A549 (cell line): Measurements from ENCODE around the gene PEX3. TPM values are rescaled to one million over a fixed set of nuclear protein-coding genes. Genes with fewer than 3 reads are reported as not detected.
"Not testable (repeated sequence)": the region's sequence is repeated elsewhere in the genome, so short reads cannot be mapped to it uniquely, and the experiment has no call there.

Experiments
- ATAC-seq, 2 experiments: fragments of 200-7000 bp in 1 of 2; fragments of >200 bp in 1 of 2; cut with Nextera tagmentation in 1 of 2; cut with Tn5 transposase in 1 of 2; 3 replicates each; pipeline versions ENCODE4 v1.8.0 to v1.9.1; 2018 to 2020; ENCODE audit warnings: mild to moderate bottlenecking in 1 of 2, moderate library complexity in 1 of 2
- CTCF ChIA-PET: fragments of 300-600 bp; sonication (Branson Sonifier 250); formaldehyde crosslinking; extraction: SDS; loops from one replicate; lab custom pipeline; 2021; ENCODE audit warnings: antibody characterized with exemption, inconsistent platforms; lab: Yijun Ruan, JAX
- POLR2A ChIA-PET: fragments of 350-600 bp; formaldehyde crosslinking; extraction: SDS; loops from one replicate; lab custom pipeline; 2021; ENCODE audit warnings: antibody characterized with exemption, inconsistent platforms; lab: Yijun Ruan, JAX
- DNase-seq, 2 experiments: peaks; one replicate each; pipeline versions ENCODE4 v3.0.0 to v3.0.0-alpha.2; 2011 to 2016; ENCODE audit warnings: low read depth in 1 of 2, low spot score in 1 of 2
- FAIRE-seq: peaks from 2 replicates; lab custom pipeline; 2011; peaks lifted over from hg19 to GRCh38; lab: Jason Lieb, UNC
- H3K27ac ChIP-seq, 2 experiments: fragments of >200 bp; sonication (Bioruptor Twin); formaldehyde crosslinking; 3 replicates each; pipeline ENCODE4 v1.5.1; 2016 to 2017
- H3K4me1 ChIP-seq: fragments of >200 bp; sonication (Bioruptor Twin); formaldehyde crosslinking; 3 replicates; pipeline ENCODE4 v1.6.1; 2016
- H3K4me2 ChIP-seq: fragments of >200 bp; sonication (Bioruptor Twin); formaldehyde crosslinking; 3 replicates; pipeline ENCODE4 v1.6.1; 2016
- H3K4me3 ChIP-seq: fragments of >200 bp; sonication (Bioruptor Twin); formaldehyde crosslinking; 3 replicates; pipeline ENCODE4 v1.5.1; 2016
- H3K9me3 ChIP-seq: fragments of >200 bp; sonication (Bioruptor Twin); formaldehyde crosslinking; 3 replicates; pipeline ENCODE4 v1.6.1; 2016
- CEBPB ChIP-seq, 2 experiments: fragments of >200 bp in 1 of 2; sonication (Bioruptor Twin) in 1 of 2; formaldehyde crosslinking in 1 of 2; IDR thresholded peaks; 2 replicates each; pipeline ENCODE4 v1.6.1; 2012 to 2016
- E2F6 ChIP-seq: IDR thresholded peaks from 2 replicates; pipeline ENCODE4 v1.6.1; 2012; ENCODE audit warnings: low read depth, borderline replicate concordance
- ELK1 ChIP-seq: fragments of 150-350 bp; IDR thresholded peaks from 2 replicates; pipeline ENCODE4 v1.6.1; 2014; ENCODE audit warnings: low read depth, mild to moderate bottlenecking, low read length
- EP300 ChIP-seq, 2 experiments: fragments of >200 bp; sonication (Bioruptor Twin); formaldehyde crosslinking; IDR thresholded peaks; 2 replicates in 1 of 2; 3 replicates in 1 of 2; pipeline ENCODE4 v1.6.1; 2016 to 2017
- FOSB ChIP-seq: fragments of 250-450 bp; sonication (Bioruptor Pico); IDR thresholded peaks from 2 replicates; pipeline ENCODE4 v1.5.0; 2020; ENCODE audit warnings: mild to moderate bottlenecking, moderate library complexity
- GATA3 ChIP-seq: IDR thresholded peaks from 2 replicates; pipeline ENCODE4 v1.6.1; 2012; ENCODE audit warnings: borderline replicate concordance
- HDAC2 ChIP-seq: fragments of 200-600 bp; sonication (generic); IDR thresholded peaks from 2 replicates; pipeline ENCODE4 v1.6.1; 2016
- HOXA7 ChIP-seq: fragments of 250-450 bp; sonication (Bioruptor Pico); IDR thresholded peaks from 2 replicates; pipeline ENCODE4 v1.5.0; 2020; ENCODE audit warnings: mild to moderate bottlenecking, moderate library complexity
- HOXB13 ChIP-seq: fragments of 250-450 bp; sonication (Bioruptor Pico); IDR thresholded peaks from 2 replicates; pipeline ENCODE4 v1.5.0; 2020; ENCODE audit warnings: low read depth, mild to moderate bottlenecking, moderate library complexity
- HOXB5 ChIP-seq: fragments of 250-450 bp; sonication (Bioruptor Pico); IDR thresholded peaks from 2 replicates; pipeline ENCODE4 v1.5.0; 2020; ENCODE audit warnings: mild to moderate bottlenecking, moderate library complexity
- KDM1A ChIP-seq: fragments of 200-600 bp; sonication (generic); IDR thresholded peaks from 2 replicates; pipeline ENCODE4 v1.6.1; 2016; ENCODE audit warnings: low read depth, mild to moderate bottlenecking
- KDM5A ChIP-seq: fragments of 200-600 bp; sonication (generic); IDR thresholded peaks from 2 replicates; pipeline ENCODE4 v1.6.1; 2016; ENCODE audit warnings: antibody characterized with exemption, mild to moderate bottlenecking
- MAFK ChIP-seq: fragments of 450-650 bp; IDR thresholded peaks from 2 replicates; pipeline ENCODE4 v1.6.1; 2014; ENCODE audit not compliant: partially characterized antibody
- MAX ChIP-seq: IDR thresholded peaks from 2 replicates; pipeline ENCODE4 v1.6.1; 2012
- MYC ChIP-seq: IDR thresholded peaks from 2 replicates; pipeline ENCODE4 v1.6.1; 2012; ENCODE audit warnings: mild to moderate bottlenecking, inconsistent platforms, low read length, improper control_type of control experiment, borderline replicate concordance
- NR3C1 ChIP-seq: fragments of >200 bp; sonication (Bioruptor Twin); formaldehyde crosslinking; IDR thresholded peaks from 3 replicates; pipeline ENCODE4 v1.6.1; 2017
- PHF8 ChIP-seq: fragments of 200-600 bp; sonication (generic); IDR thresholded peaks from 2 replicates; pipeline ENCODE4 v1.6.1; 2016; ENCODE audit warnings: low read depth, mild to moderate bottlenecking, antibody characterized with exemption, moderate library complexity, borderline replicate concordance
- REST ChIP-seq: fragments of 200-600 bp; sonication (generic); IDR thresholded peaks from 2 replicates; pipeline ENCODE4 v1.6.1; 2016; ENCODE audit warnings: antibody characterized with exemption, mild to moderate bottlenecking, moderate library complexity
- RFX5 ChIP-seq: fragments of 450-650 bp; IDR thresholded peaks from 2 replicates; pipeline ENCODE4 v1.7.1; 2014; ENCODE audit warnings: antibody characterized with exemption, mild to moderate bottlenecking, moderate library complexity
- SMC3 ChIP-seq: fragments of >200 bp; sonication (Bioruptor Twin); formaldehyde crosslinking; IDR thresholded peaks from 3 replicates; pipeline ENCODE4 v1.6.1; 2018; ENCODE audit warnings: inconsistent platforms
- SREBF2 ChIP-seq: fragments of 450-650 bp; IDR thresholded peaks from 2 replicates; pipeline ENCODE4 v1.6.1; 2014; ENCODE audit warnings: mild to moderate bottlenecking, moderate library complexity
- TFCP2L1 ChIP-seq: fragments of 250-450 bp; sonication (Bioruptor Pico); IDR thresholded peaks from 2 replicates; pipeline ENCODE4 v1.5.0; 2021; ENCODE audit warnings: mild to moderate bottlenecking
- TP53 ChIP-seq: fragments of 250-450 bp; sonication (Bioruptor Pico); IDR thresholded peaks from 2 replicates; pipeline ENCODE4 v1.5.0; 2021; ENCODE audit warnings: mild to moderate bottlenecking, moderate library complexity
- ZFP36 ChIP-seq: fragments of 450-650 bp; IDR thresholded peaks from 2 replicates; pipeline ENCODE4 v1.6.1; 2014; ENCODE audit warnings: borderline replicate concordance; ENCODE audit not compliant: partially characterized antibody
- ZSCAN20 ChIP-seq: fragments of 250-450 bp; sonication (Bioruptor Pico); IDR thresholded peaks from 2 replicates; pipeline ENCODE4 v1.8.0; 2022; ENCODE audit warnings: mild to moderate bottlenecking, moderate library complexity
- WGBS: methylation state at CpG from one replicate; pipeline ENCODE4 v1.1.6; 2017; ENCODE audit errors: missing lambda C conversion rate; 5-methylcytosine and 5-hydroxymethylcytosine counted together
- polyA plus RNA-seq, 4 experiments: library from polyadenylated mRNA; depleted of rRNA in 3 of 4; stranded (reverse); fragments of >200 nt; fragmentation: RNase III in 1 of 4; extraction: RNeasy Plus Mini Kit Qiagen cat#74134 plus additional on column Dnase treatment in 1 of 4; gene quantifications; 2 replicates in 3 of 4; 3 replicates in 1 of 4; pipeline ENCODE4 v1.2.3, GENCODE V29; 2011 to 2017

Gene PEX3
- polyA plus RNA-seq, 2 of the 4 experiments (the other 2 are of a cell fraction), result 15.1 to 25.9 TPM

GRCh38 chr6:143506620-143507019 lies 56.0 kb downstream of the PEX3 start:
- FAIRE-seq, result no peak
- ATAC-seq, result no peak

GRCh38 chr6:143507358-143508145 lies 56.9 kb downstream of the PEX3 start:
- POLR2A ChIA-PET, result no interaction called here

More at GRCh38 chr6:143506620-143507019, 56.0 kb downstream of the PEX3 start:
- POLR2A ChIA-PET, result no interaction called here
- Histone ChIP-seq H3K4me2 (no peak overlapping the region), H3K9me3 (no peaks in the 10 kb centered on the region), H3K27ac (no peak overlapping the region), H3K4me1 (peaks cover 10% of the 10 kb centered on the region; the same call in 2 of the 3 replicates), H3K4me3 (no peak overlapping the region)
- DNase-seq, result no peak
- TF ChIP-seq TP53 (CRISPR knock-in tag) (no peak), EP300 (IDR thresholded peaks at IDR 0.05) (no peak), ZSCAN20 (CRISPR knock-in tag) (no peak), PHF8 (no peak), CEBPB (IDR thresholded peaks at IDR 0.05) (no peak), FOSB (CRISPR knock-in tag) (no peak), MYC (no peak), ZFP36 (no peak), SMC3 (no peak), KDM5A (no peak), HOXA7 (no peak), E2F6 (no peak), NR3C1 (no peak)
- WGBS, result 90% methylated on average over 2 of the region's 2 CpGs
- CTCF ChIA-PET, result no interaction called here

GRCh38 chr6:143510326-143510725 lies 59.7 kb downstream of the PEX3 start:
- Histone ChIP-seq H3K4me2 (peak overlapping the region; percentile 94), H3K4me1 (peaks cover 15% of the 10 kb centered on the region; the same call in 2 of the 3 replicates), H3K4me3 (peak overlapping the region; percentile 64), H3K27ac (peak overlapping the region in 1 of 2 experiments; percentile 99; a peak in 4 of 6 replicates)
- DNase-seq, FAIRE-seq, ATAC-seq, H3K9me3 ChIP-seq: not testable (repeated sequence)
- 79% methylated on average over 13 of the region's 13 CpGs for WGBS
- POLR2A ChIA-PET, result interaction anchor here (1.7 kb wide), 1 partner anchor 60 kb away, joined by 7 read pairs; the partner anchor contains the start of genes ADAT2 and PEX3
- CTCF ChIA-PET, result interaction anchor here (2.5 kb wide), 1 partner anchor 503 kb away, joined by 9 read pairs; no protein-coding TSS in a partner anchor

More at GRCh38 chr6:143507358-143508145, 56.9 kb downstream of the PEX3 start:
- Histone ChIP-seq H3K4me3 (no peak overlapping the region), H3K4me1 (peaks cover 15% of the 10 kb centered on the region; the same call in 2 of the 3 replicates), H3K9me3 (no peaks in the 10 kb centered on the region), H3K4me2 (no peak overlapping the region), H3K27ac (no peak overlapping the region)
- CTCF ChIA-PET, result no interaction called here
- TF ChIP-seq GATA3, result no peak
- no peak for TF ChIP-seq ELK1
- TF ChIP-seq TP53 (CRISPR knock-in tag), result no peak
- TF ChIP-seq HDAC2, result no peak
- TF ChIP-seq MAX, result no peak
- no peak for TF ChIP-seq HOXB13
- TF ChIP-seq KDM1A, result no peak
- TF ChIP-seq MAFK, result no peak
- no peak for TF ChIP-seq HOXB5 (CRISPR knock-in tag)
- no peak for TF ChIP-seq TFCP2L1
- no peak for TF ChIP-seq SREBF2
- no peak for TF ChIP-seq RFX5
- TF ChIP-seq REST, result no peak
- no peak for ATAC-seq
- no peak for DNase-seq
- WGBS, result 92% methylated on average over 6 of the region's 6 CpGs
- no peak for FAIRE-seq
